Ishikawa (cell line): ENCODE data around the gene MACROD2.

ENCODE experiments used
- CEBPB ChIP-seq: IDR thresholded peaks from 2 replicates; pipeline ENCODE4 v1.6.1; 2012
- CREB1 ChIP-seq: IDR thresholded peaks from 2 replicates; pipeline ENCODE4 v1.6.1; 2012; ENCODE audit warnings: low read depth
- EGR1 ChIP-seq: IDR thresholded peaks from 2 replicates; pipeline ENCODE4 v1.6.1; 2012
- EP300 ChIP-seq: IDR thresholded peaks from 2 replicates; pipeline ENCODE4 v1.6.1; 2012; ENCODE audit warnings: borderline replicate concordance
- FOXM1 ChIP-seq: IDR thresholded peaks from 2 replicates; pipeline ENCODE4 v1.6.1; 2012; ENCODE audit warnings: low read depth, borderline replicate concordance
- NFIC ChIP-seq: IDR thresholded peaks from 2 replicates; pipeline ENCODE4 v1.6.1; 2012
- RAD21 ChIP-seq: IDR thresholded peaks from 2 replicates; pipeline ENCODE4 v1.6.1; 2012; ENCODE audit warnings: low read depth
- TAF1 ChIP-seq: IDR thresholded peaks from 2 replicates; pipeline ENCODE4 v1.6.1; 2012; ENCODE audit warnings: low read depth, mild to moderate bottlenecking
- TCF12 ChIP-seq: IDR thresholded peaks from 2 replicates; pipeline ENCODE4 v1.6.1; 2012; ENCODE audit warnings: low read depth
- YY1 ChIP-seq: IDR thresholded peaks from 2 replicates; pipeline ENCODE4 v1.6.1; 2012; ENCODE audit warnings: low read depth
- TF ChIP-seq, protein P1 (sequence below): IDR thresholded peaks from 2 replicates; pipeline ENCODE4 v1.6.1; 2012; ENCODE audit warnings: low read depth, mild to moderate bottlenecking

DNA sequence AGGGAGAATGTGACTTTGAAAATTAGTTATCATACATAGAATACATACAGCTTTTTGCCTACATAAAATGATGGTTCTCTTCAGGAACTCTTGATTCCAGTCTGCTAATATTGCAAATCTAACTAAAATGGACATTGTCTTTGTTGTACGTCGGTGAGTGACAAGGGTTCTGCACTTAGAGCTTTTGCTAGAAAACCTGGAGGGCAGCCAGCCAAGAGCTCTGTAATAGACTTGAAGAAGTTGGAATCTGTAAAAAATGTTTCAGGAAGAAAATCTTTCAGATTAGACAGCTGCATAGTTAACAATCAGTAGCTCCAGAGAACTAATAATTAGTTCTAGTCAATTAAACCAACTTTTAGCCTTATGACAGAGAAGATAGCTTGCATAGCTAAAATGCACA is 203.8 kb downstream of the MACROD2 start:
- TF ChIP-seq, protein P1, sequence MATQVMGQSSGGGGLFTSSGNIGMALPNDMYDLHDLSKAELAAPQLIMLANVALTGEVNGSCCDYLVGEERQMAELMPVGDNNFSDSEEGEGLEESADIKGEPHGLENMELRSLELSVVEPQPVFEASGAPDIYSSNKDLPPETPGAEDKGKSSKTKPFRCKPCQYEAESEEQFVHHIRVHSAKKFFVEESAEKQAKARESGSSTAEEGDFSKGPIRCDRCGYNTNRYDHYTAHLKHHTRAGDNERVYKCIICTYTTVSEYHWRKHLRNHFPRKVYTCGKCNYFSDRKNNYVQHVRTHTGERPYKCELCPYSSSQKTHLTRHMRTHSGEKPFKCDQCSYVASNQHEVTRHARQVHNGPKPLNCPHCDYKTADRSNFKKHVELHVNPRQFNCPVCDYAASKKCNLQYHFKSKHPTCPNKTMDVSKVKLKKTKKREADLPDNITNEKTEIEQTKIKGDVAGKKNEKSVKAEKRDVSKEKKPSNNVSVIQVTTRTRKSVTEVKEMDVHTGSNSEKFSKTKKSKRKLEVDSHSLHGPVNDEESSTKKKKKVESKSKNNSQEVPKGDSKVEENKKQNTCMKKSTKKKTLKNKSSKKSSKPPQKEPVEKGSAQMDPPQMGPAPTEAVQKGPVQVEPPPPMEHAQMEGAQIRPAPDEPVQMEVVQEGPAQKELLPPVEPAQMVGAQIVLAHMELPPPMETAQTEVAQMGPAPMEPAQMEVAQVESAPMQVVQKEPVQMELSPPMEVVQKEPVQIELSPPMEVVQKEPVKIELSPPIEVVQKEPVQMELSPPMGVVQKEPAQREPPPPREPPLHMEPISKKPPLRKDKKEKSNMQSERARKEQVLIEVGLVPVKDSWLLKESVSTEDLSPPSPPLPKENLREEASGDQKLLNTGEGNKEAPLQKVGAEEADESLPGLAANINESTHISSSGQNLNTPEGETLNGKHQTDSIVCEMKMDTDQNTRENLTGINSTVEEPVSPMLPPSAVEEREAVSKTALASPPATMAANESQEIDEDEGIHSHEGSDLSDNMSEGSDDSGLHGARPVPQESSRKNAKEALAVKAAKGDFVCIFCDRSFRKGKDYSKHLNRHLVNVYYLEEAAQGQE, result no peak
- TF ChIP-seq CREB1 (no peak), EGR1 (no peak), FOXM1 (no peak), TAF1 (no peak), RAD21 (no peak), CEBPB (no peak), YY1 (no peak), EP300 (no peak), TCF12 (no peak), NFIC (no peak)
